Measurements from ENCODE around the gene PHLDA3.

- TF ChIP-seq, protein P1, sequence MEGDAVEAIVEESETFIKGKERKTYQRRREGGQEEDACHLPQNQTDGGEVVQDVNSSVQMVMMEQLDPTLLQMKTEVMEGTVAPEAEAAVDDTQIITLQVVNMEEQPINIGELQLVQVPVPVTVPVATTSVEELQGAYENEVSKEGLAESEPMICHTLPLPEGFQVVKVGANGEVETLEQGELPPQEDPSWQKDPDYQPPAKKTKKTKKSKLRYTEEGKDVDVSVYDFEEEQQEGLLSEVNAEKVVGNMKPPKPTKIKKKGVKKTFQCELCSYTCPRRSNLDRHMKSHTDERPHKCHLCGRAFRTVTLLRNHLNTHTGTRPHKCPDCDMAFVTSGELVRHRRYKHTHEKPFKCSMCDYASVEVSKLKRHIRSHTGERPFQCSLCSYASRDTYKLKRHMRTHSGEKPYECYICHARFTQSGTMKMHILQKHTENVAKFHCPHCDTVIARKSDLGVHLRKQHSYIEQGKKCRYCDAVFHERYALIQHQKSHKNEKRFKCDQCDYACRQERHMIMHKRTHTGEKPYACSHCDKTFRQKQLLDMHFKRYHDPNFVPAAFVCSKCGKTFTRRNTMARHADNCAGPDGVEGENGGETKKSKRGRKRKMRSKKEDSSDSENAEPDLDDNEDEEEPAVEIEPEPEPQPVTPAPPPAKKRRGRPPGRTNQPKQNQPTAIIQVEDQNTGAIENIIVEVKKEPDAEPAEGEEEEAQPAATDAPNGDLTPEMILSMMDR (IDR thresholded peaks at IDR 0.05; ENCODE audit: poor library complexity, severe bottlenecking), result no peak
- TF ChIP-seq EP300 (conservative IDR thresholded peaks at IDR 0.05; ENCODE audit: poor library complexity, severe bottlenecking) (no peak), POLR2AphosphoS5 (IDR thresholded peaks at IDR 0.05) (no peak), REST (IDR thresholded peaks at IDR 0.05; ENCODE audit: borderline replicate concordance) (no peak), MXI1 (conservative IDR thresholded peaks at IDR 0.05; ENCODE audit: poor library complexity, severe bottlenecking) (no peak), EZH2 (IDR thresholded peaks at IDR 0.05; ENCODE audit: borderline replicate concordance, insufficient read depth, low read length, poor library complexity, severe bottlenecking) (no peak), RAD21 (conservative IDR thresholded peaks at IDR 0.05) (no peak)
Measured at GRCh38 chr1:201470581-201470980, 1.6 kb upstream of the PHLDA3 start.
